Gastroesophageal sphincter (tissue), 3 donors: ENCODE data around the gene TIGD4.

Source experiments
- CTCF ChIP-seq, 4 experiments: fragments of 200-600 bp in 2 of 4; fragments of 450-650 bp in 2 of 4; sonication (generic) in 1 of 4; IDR thresholded peaks; one replicate each; pipeline ENCODE4 v1.5.1; 2017 to 2019; ENCODE audit warnings: antibody characterized with exemption in 4 of 4, mild to moderate bottlenecking in 2 of 4, moderate library complexity in 2 of 4
- POLR2AphosphoS5 ChIP-seq: sonication (generic); formaldehyde crosslinking; IDR thresholded peaks from one replicate; pipeline ENCODE4 v1.6.1; 2017; ENCODE audit warnings: antibody characterized with exemption

GRCh38 chr4:152776352-152776751 is 3.2 kb downstream of the TIGD4 start:
- TF ChIP-seq CTCF (IDR thresholded peaks at IDR 0.05) (no peak), POLR2AphosphoS5 (no peak)
